ENCODE results near the gene TGFBRAP1. TPM values are rescaled to one million over a fixed set of nuclear protein-coding genes. Genes with fewer than 3 reads are reported as not detected.

TGFBRAP1 gene
- total and polyA plus RNA-seq, 4 donors = 1.8 to 10.4 (median 6.8) TPM

GRCh38 chr2:105242286-105242993 lies 87.1 kb downstream of the TGFBRAP1 start:
- Histone ChIP-seq H3K9ac (ENCODE audit: low read depth in 1 of 2, low read length in 2 of 2) (no peak overlapping the region), H3K4me3 (ENCODE audit: low read depth in 1 of 3, low read length in 3 of 3) (no peak overlapping the region), H3K27me3 (ENCODE audit: control insufficient read depth in 4 of 4, insufficient read depth in 4 of 4, low read length in 3 of 4) (no peaks in the 10 kb centered on the region), H3K9me3 (ENCODE audit: control insufficient read depth in 4 of 4, low read length in 3 of 4) (no peaks in the 10 kb centered on the region), H3K27ac (ENCODE audit: low read depth in 1 of 2, low read length in 2 of 2) (no peak overlapping the region), H3K36me3 (ENCODE audit: control insufficient read depth in 4 of 4, insufficient read depth in 3 of 4, low read depth in 1 of 4, low read length in 3 of 4) (no peaks in the 10 kb centered on the region), H3K4me1 (ENCODE audit: control insufficient read depth in 4 of 4, insufficient read depth in 4 of 4, low read length in 3 of 4) (no peaks in the 10 kb centered on the region)
- TF ChIP-seq, protein P1, sequence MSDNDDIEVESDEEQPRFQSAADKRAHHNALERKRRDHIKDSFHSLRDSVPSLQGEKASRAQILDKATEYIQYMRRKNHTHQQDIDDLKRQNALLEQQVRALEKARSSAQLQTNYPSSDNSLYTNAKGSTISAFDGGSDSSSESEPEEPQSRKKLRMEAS (IDR thresholded peaks at IDR 0.05) = no peak
- TF ChIP-seq GABPA (IDR thresholded peaks at IDR 0.05 in 1 of 2, conservative IDR thresholded peaks at IDR 0.05 in 1 of 2) (no peak), RAD21 (IDR thresholded peaks at IDR 0.05) (no peak), REST (IDR thresholded peaks at IDR 0.05) (no peak), TAF1 (conservative IDR thresholded peaks at IDR 0.05) (no peak)
- no peak for DNase-seq (ENCODE audit: low spot score)
- 97% methylated on average over 50 of the region's 50 CpGs for WGBS

GRCh38 chr2:105241443-105241842 lies 88.1 kb downstream of the TGFBRAP1 start, which contains the start of gene GPR45:
GPR45 (plus strand) TSS chr2:105241743; CDS start chr2:105241859, 116 bp downstream.
- Histone ChIP-seq H3K4me3 (ENCODE audit: low read depth in 1 of 3, low read length in 3 of 3) (no peak within 1 kb of the TSS), H3K9ac (ENCODE audit: low read depth in 1 of 2, low read length in 2 of 2) (no peak within 1 kb of the TSS), H3K27me3 (ENCODE audit: control insufficient read depth in 4 of 4, insufficient read depth in 4 of 4, low read length in 3 of 4) (no peaks in the 10 kb centered on the region), H3K27ac (ENCODE audit: low read depth in 1 of 2, low read length in 2 of 2) (no peak within 1 kb of the TSS), H3K36me3 (ENCODE audit: control insufficient read depth in 4 of 4, insufficient read depth in 3 of 4, low read depth in 1 of 4, low read length in 3 of 4) (no peaks in the 10 kb centered on the region), H3K9me3 (ENCODE audit: control insufficient read depth in 4 of 4, low read length in 3 of 4) (no peaks in the 10 kb centered on the region), H3K4me1 (ENCODE audit: control insufficient read depth in 4 of 4, insufficient read depth in 4 of 4, low read length in 3 of 4) (no peaks in the 10 kb centered on the region)
- no peak for DNase-seq (ENCODE audit: low spot score)
- TF ChIP-seq HNF4A (conservative IDR thresholded peaks at IDR 0.05) = no peak
- TF ChIP-seq NR2F2 (IDR thresholded peaks at IDR 0.05) = no peak
- no peak for TF ChIP-seq RXRA (IDR thresholded peaks at IDR 0.05)
- TF ChIP-seq, protein P1 (IDR thresholded peaks at IDR 0.05) = no peak
- TF ChIP-seq RAD21 (IDR thresholded peaks at IDR 0.05) = no peak
- TF ChIP-seq FOXA2 (IDR thresholded peaks at IDR 0.05) = no peak
- TF ChIP-seq GABPA (IDR thresholded peaks at IDR 0.05 in 1 of 2, conservative IDR thresholded peaks at IDR 0.05 in 1 of 2) = no peak
- no peak for TF ChIP-seq HNF4G (IDR thresholded peaks at IDR 0.05)
- TF ChIP-seq ZBTB33 (IDR thresholded peaks at IDR 0.05) = no peak
- no peak for TF ChIP-seq YY1 (IDR thresholded peaks at IDR 0.05)
- no peak for TF ChIP-seq EGR1 (IDR thresholded peaks at IDR 0.05; ENCODE audit: low read depth in 2 of 2)
- no peak for TF ChIP-seq TAF1 (conservative IDR thresholded peaks at IDR 0.05)
- WGBS = 91% methylated on average over 10 of the region's 10 CpGs

Data from liver (tissue), 9 donors.